GM12801 (cell line): Measurements from ENCODE around the gene DYNC2H1.

ENCODE experiments used
- CTCF ChIP-seq: IDR thresholded peaks from one replicate; pipeline ENCODE4 v1.5.1; 2011; ENCODE audit warnings: control low read depth; ENCODE audit not compliant: insufficient read length; ENCODE audit errors: extremely low read depth

The DYNC2H1 gene

GRCh38 chr11:103499710-103500340 lies 390.6 kb downstream of the DYNC2H1 start:
- no peak for TF ChIP-seq CTCF

GRCh38 chr11:103515283-103515682 lies 406.1 kb downstream of the DYNC2H1 start:
- no peak for TF ChIP-seq CTCF

- no peak for TF ChIP-seq CTCF
Observed at GRCh38 chr11:103520792-103521191, 411.6 kb downstream of the DYNC2H1 start.

GRCh38 chr11:103525069-103525468 lies 415.8 kb downstream of the DYNC2H1 start:
- TF ChIP-seq CTCF: no peak

- no peak for TF ChIP-seq CTCF
Observed at GRCh38 chr11:103528046-103528445, 418.8 kb downstream of the DYNC2H1 start.

GRCh38 chr11:103528596-103528995 lies 419.4 kb downstream of the DYNC2H1 start:
- TF ChIP-seq CTCF: no peak

GRCh38 chr11:103529181-103529684 lies 420.0 kb downstream of the DYNC2H1 start:
- no peak for TF ChIP-seq CTCF
